GM18502 (cell line): ENCODE measurements around the gene RGS5.

Experiments used
- ATAC-seq: cut with Tn5 transposase; IDR thresholded peaks from one replicate; pipeline ENCODE4 v1.9.1; 2021; ENCODE audit warnings: mild to moderate bottlenecking; ENCODE audit not compliant: unreplicated experiment, poor library complexity

Gene RGS5

GRCh38 chr1:163093579-163093978 is 109.1 kb downstream of the RGS5 start:
- ATAC-seq = no peak

GRCh38 chr1:163093169-163093568 is 109.5 kb downstream of the RGS5 start:
- no peak for ATAC-seq
